Upper lobe of left lung (tissue), 4 donors: Measurements from ENCODE around the gene SPRY2.

Experiments
- POLR2A ChIP-seq, 4 donors: fragments of 450-650 bp; IDR thresholded peaks; one replicate each; pipeline ENCODE4 v1.5.1; 2016 to 2017; ENCODE audit warnings: antibody characterized with exemption in 4 of 4, mild to moderate bottlenecking in 2 of 4
- TF ChIP-seq, protein P1 (sequence below), 6 experiments: fragments of 450-650 bp in 4 of 6; fragments of 200-600 bp in 2 of 6; sonication (generic) in 2 of 6; IDR thresholded peaks; one replicate each; pipeline ENCODE4 v1.5.1; 2016 to 2019; ENCODE audit warnings: antibody characterized with exemption in 6 of 6

DNA sequence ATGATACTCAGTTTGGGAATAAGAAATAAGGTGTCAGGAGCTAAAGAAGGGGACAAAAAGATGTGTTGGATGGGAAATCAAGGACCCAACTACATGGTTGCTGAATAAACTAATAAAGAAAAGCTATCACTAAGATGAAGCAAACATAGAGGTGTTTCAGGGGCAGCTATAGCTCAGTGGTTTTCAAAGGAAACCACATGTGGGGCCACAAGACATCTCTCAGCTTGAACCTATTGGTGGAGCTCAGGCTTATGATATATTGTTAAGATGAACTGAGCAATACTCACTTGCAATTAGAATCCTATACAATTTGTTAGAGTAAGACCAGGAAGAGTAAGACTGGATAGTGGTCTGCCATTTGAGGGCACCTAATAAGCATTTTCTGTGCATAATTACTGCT, 45.1 kb upstream of the SPRY2 start:
- TF ChIP-seq, protein P1, sequence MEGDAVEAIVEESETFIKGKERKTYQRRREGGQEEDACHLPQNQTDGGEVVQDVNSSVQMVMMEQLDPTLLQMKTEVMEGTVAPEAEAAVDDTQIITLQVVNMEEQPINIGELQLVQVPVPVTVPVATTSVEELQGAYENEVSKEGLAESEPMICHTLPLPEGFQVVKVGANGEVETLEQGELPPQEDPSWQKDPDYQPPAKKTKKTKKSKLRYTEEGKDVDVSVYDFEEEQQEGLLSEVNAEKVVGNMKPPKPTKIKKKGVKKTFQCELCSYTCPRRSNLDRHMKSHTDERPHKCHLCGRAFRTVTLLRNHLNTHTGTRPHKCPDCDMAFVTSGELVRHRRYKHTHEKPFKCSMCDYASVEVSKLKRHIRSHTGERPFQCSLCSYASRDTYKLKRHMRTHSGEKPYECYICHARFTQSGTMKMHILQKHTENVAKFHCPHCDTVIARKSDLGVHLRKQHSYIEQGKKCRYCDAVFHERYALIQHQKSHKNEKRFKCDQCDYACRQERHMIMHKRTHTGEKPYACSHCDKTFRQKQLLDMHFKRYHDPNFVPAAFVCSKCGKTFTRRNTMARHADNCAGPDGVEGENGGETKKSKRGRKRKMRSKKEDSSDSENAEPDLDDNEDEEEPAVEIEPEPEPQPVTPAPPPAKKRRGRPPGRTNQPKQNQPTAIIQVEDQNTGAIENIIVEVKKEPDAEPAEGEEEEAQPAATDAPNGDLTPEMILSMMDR (IDR thresholded peaks at IDR 0.05) = no peak
- TF ChIP-seq POLR2A (IDR thresholded peaks at IDR 0.05) = no peak
